SU-DHL-6 (cell line): ENCODE measurements around the gene RNF126.
"Not testable (repeated sequence)": the region's sequence is repeated elsewhere in the genome, so short reads cannot be mapped to it uniquely, and the experiment has no call there.

ENCODE experiments used
- H2AFZ ChIP-seq: fragments of 200-600 bp; sonication (generic); 2 replicates; pipeline ENCODE4 v1.6.1; 2014; ENCODE audit warnings: low read depth, mild to moderate bottlenecking, moderate library complexity, mixed read lengths, antibody characterized with exemption, low read length; ENCODE audit not compliant: severe bottlenecking
- H3F3A ChIP-seq: fragments of 200-600 bp; shearing (Covaris generic); 2 replicates; pipeline ENCODE4 v1.6.0; 2016; ENCODE audit warnings: antibody characterized with exemption, mild to moderate bottlenecking; ENCODE audit not compliant: insufficient read depth
- H3K27ac ChIP-seq: fragments of 200-600 bp; sonication (generic); 2 replicates; pipeline ENCODE4 v1.5.1; 2016; ENCODE audit warnings: low read depth, mild to moderate bottlenecking, low read length, moderate library complexity, mixed read lengths
- H3K27me3 ChIP-seq: fragments of 200-600 bp; sonication (generic), shearing (Covaris generic); 2 replicates; pipeline ENCODE4 v1.6.0; 2014; ENCODE audit warnings: mild to moderate bottlenecking, low read length
- H3K36me3 ChIP-seq: fragments of 200-600 bp; sonication (generic); 2 replicates; pipeline ENCODE4 v1.6.1; 2014; ENCODE audit warnings: mild to moderate bottlenecking, low read length, mixed read lengths
- H3K4me2 ChIP-seq: fragments of 300-600, 200-600 bp; shearing (Covaris generic), sonication (generic); 2 replicates; pipeline ENCODE4 v1.6.0; 2014; ENCODE audit warnings: low read length, low read depth, mild to moderate bottlenecking; ENCODE audit not compliant: poor library complexity, severe bottlenecking
- H3K4me3 ChIP-seq: fragments of 200-600 bp; sonication (generic); 2 replicates; pipeline ENCODE4 v1.5.1; 2014; ENCODE audit warnings: antibody characterized with exemption, low read length, mild to moderate bottlenecking, mixed read lengths; ENCODE audit not compliant: insufficient read depth, poor library complexity, severe bottlenecking
- H3K79me2 ChIP-seq: fragments of 200-600 bp; sonication (generic); 2 replicates; pipeline ENCODE4 v1.6.1; 2014; ENCODE audit warnings: mild to moderate bottlenecking, low read length, moderate library complexity; ENCODE audit not compliant: insufficient read depth
- H3K9ac ChIP-seq: fragments of 200-600 bp; sonication (generic); 2 replicates; pipeline ENCODE4 v1.7.0; 2014; ENCODE audit warnings: mild to moderate bottlenecking, low read length
- H3K9me2 ChIP-seq: fragments of 200-600 bp; sonication (generic); replicated peaks from 2 replicates; pipeline ENCODE4 v1.6.1; 2014; ENCODE audit warnings: low read length; ENCODE audit not compliant: insufficient read depth
- H3K9me3 ChIP-seq: fragments of 200-600 bp; sonication (generic); 2 replicates; pipeline ENCODE4 v1.6.1; 2014; ENCODE audit warnings: low read length, mixed read lengths; ENCODE audit not compliant: insufficient read depth
- H4K20me1 ChIP-seq: fragments of 200-600 bp; sonication (generic); 2 replicates; pipeline ENCODE4 v1.6.1; 2014; ENCODE audit warnings: low read depth, mild to moderate bottlenecking, antibody characterized with exemption, low read length, moderate library complexity, mixed read lengths
- CTCF ChIP-seq: fragments of 200-600 bp; sonication (generic); IDR thresholded peaks from one replicate; pipeline ENCODE4 v1.5.1; 2017; ENCODE audit warnings: antibody characterized with exemption, mild to moderate bottlenecking, low read length, moderate library complexity; ENCODE audit not compliant: insufficient read depth, poor library complexity, severe bottlenecking
- EZH2phosphoT487 ChIP-seq: fragments of 200-600 bp; sonication (generic), shearing (Covaris generic); conservative IDR thresholded peaks from 2 replicates; pipeline ENCODE4 v1.6.1; 2018; ENCODE audit warnings: mild to moderate bottlenecking, antibody characterized with exemption, low read length, moderate library complexity, mixed read lengths

The RNF126 gene

GRCh38 chr19:621819-622218, 41.2 kb downstream of the RNF126 start:
- H3K79me2 ChIP-seq = no peaks in the 10 kb centered on the region
- no peaks in the 10 kb centered on the region for H4K20me1 ChIP-seq
- no peak overlapping the region for H2AFZ ChIP-seq
- no peak for TF ChIP-seq EZH2phosphoT487
- no peak for TF ChIP-seq CTCF
- no peaks in the 10 kb centered on the region for H3K9me3 ChIP-seq
- no peaks in the 10 kb centered on the region for H3K36me3 ChIP-seq
- H3K27ac ChIP-seq = no peak overlapping the region
- no peak overlapping the region for H3K9ac ChIP-seq
- no peaks in the 10 kb centered on the region for H3K27me3 ChIP-seq
- H3F3A ChIP-seq = no peaks in the 10 kb centered on the region
- no peak overlapping the region for H3K4me3 ChIP-seq
- H3K9me2 ChIP-seq = no peaks in the 10 kb centered on the region
- H3K4me2 ChIP-seq = no peak overlapping the region

GRCh38 chr19:621191-621590, 41.8 kb downstream of the RNF126 start:
- H3K27me3 ChIP-seq, H3K9ac ChIP-seq, H3K36me3 ChIP-seq, H3K27ac ChIP-seq, H4K20me1 ChIP-seq, H3F3A ChIP-seq, H3K4me2 ChIP-seq, H3K9me2 ChIP-seq, H3K9me3 ChIP-seq, H3K79me2 ChIP-seq, H2AFZ ChIP-seq, H3K4me3 ChIP-seq: not testable (repeated sequence)

- no peaks in the 10 kb centered on the region for H3K79me2 ChIP-seq
- H3K4me3 ChIP-seq = no peak overlapping the region
- H3K9ac ChIP-seq = no peak overlapping the region
- H2AFZ ChIP-seq = no peak overlapping the region
- TF ChIP-seq EZH2phosphoT487 = no peak
- no peak for TF ChIP-seq CTCF
- no peaks in the 10 kb centered on the region for H3K9me3 ChIP-seq
- H3K27me3 ChIP-seq = no peaks in the 10 kb centered on the region
- no peaks in the 10 kb centered on the region for H3K36me3 ChIP-seq
- H4K20me1 ChIP-seq = no peaks in the 10 kb centered on the region
- H3K27ac ChIP-seq = no peak overlapping the region
- H3K4me2 ChIP-seq = no peak overlapping the region
- H3F3A ChIP-seq = no peaks in the 10 kb centered on the region
- no peaks in the 10 kb centered on the region for H3K9me2 ChIP-seq
Observed at GRCh38 chr19:620166-620862, 42.7 kb downstream of the RNF126 start.

GRCh38 chr19:619286-620002, 43.6 kb downstream of the RNF126 start:
- Histone ChIP-seq H4K20me1 (no peaks in the 10 kb centered on the region), H3K4me2 (no peak overlapping the region), H3K79me2 (no peaks in the 10 kb centered on the region), H3K27ac (no peak overlapping the region), H3K36me3 (no peaks in the 10 kb centered on the region), H3K4me3 (no peak overlapping the region), H3K9me3 (no peaks in the 10 kb centered on the region), H3F3A (no peaks in the 10 kb centered on the region), H3K9me2 (no peaks in the 10 kb centered on the region), H3K9ac (no peak overlapping the region), H2AFZ (no peak overlapping the region), H3K27me3 (no peaks in the 10 kb centered on the region)
- no peak for TF ChIP-seq CTCF
- no peak for TF ChIP-seq EZH2phosphoT487
